Measurements from ENCODE around the gene CYP1A1.

CYP1A1 gene

GRCh38 chr15:74752011-74752410 is 26.7 kb upstream of the CYP1A1 start:
- TF ChIP-seq EGR1 (IDR thresholded peaks at IDR 0.05) (no peak), CEBPB (IDR thresholded peaks at IDR 0.05) (no peak), CREB1 (IDR thresholded peaks at IDR 0.05; ENCODE audit: low read depth) (no peak), YY1 (IDR thresholded peaks at IDR 0.05; ENCODE audit: low read depth) (no peak), NFIC (IDR thresholded peaks at IDR 0.05) (no peak), TEAD4 (IDR thresholded peaks at IDR 0.05) (no peak), ZBTB7A (IDR thresholded peaks at IDR 0.05; ENCODE audit: low read depth) (no peak)
- TF ChIP-seq, protein P1, sequence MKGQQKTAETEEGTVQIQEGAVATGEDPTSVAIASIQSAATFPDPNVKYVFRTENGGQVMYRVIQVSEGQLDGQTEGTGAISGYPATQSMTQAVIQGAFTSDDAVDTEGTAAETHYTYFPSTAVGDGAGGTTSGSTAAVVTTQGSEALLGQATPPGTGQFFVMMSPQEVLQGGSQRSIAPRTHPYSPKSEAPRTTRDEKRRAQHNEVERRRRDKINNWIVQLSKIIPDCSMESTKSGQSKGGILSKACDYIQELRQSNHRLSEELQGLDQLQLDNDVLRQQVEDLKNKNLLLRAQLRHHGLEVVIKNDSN (IDR thresholded peaks at IDR 0.05), result no peak

- TF ChIP-seq EP300 (IDR thresholded peaks at IDR 0.05; ENCODE audit: borderline replicate concordance) (0 out of 2 replicates have a peak, but pooled peaks have one; percentile 26), EGR1 (IDR thresholded peaks at IDR 0.05) (no peak), CEBPB (IDR thresholded peaks at IDR 0.05) (no peak), FOXM1 (IDR thresholded peaks at IDR 0.05; ENCODE audit: borderline replicate concordance, low read depth) (no peak)
Measured at GRCh38 chr15:74750751-74751150, 25.4 kb upstream of the CYP1A1 start.

DNA sequence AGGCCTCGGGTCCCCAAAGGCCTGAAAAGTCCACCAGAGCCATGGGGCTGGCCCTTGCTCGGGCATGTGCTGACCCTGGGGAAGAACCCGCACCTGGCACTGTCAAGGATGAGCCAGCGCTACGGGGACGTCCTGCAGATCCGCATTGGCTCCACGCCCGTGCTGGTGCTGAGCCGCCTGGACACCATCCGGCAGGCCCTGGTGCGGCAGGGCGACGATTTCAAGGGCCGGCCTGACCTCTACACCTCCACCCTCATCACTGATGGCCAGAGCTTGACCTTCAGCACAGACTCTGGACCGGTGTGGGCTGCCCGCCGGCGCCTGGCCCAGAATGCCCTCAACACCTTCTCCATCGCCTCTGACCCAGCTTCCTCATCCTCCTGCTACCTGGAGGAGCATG is 24.5 kb upstream of the CYP1A1 start:
- TF ChIP-seq RAD21 (IDR thresholded peaks at IDR 0.05; ENCODE audit: low read depth) (no peak), CEBPB (IDR thresholded peaks at IDR 0.05) (no peak), NFIC (IDR thresholded peaks at IDR 0.05) (no peak), FOXM1 (IDR thresholded peaks at IDR 0.05; ENCODE audit: borderline replicate concordance, low read depth) (no peak), EGR1 (IDR thresholded peaks at IDR 0.05) (no peak), CREB1 (IDR thresholded peaks at IDR 0.05; ENCODE audit: low read depth) (no peak), YY1 (IDR thresholded peaks at IDR 0.05; ENCODE audit: low read depth) (no peak), REST (IDR thresholded peaks at IDR 0.05; ENCODE audit: low read depth) (no peak), TAF1 (IDR thresholded peaks at IDR 0.05; ENCODE audit: low read depth) (no peak), ZBTB7A (IDR thresholded peaks at IDR 0.05; ENCODE audit: low read depth) (no peak), TEAD4 (IDR thresholded peaks at IDR 0.05) (no peak)
- TF ChIP-seq, protein P1 (IDR thresholded peaks at IDR 0.05), result no peak

GRCh38 chr15:74748322-74748946 is 23.1 kb upstream of the CYP1A1 start, which contains the start of gene CYP1A2:
CYP1A2 (plus strand) TSS chr15:74748845; CDS start chr15:74749739, 894 bp downstream.
- TF ChIP-seq TEAD4 (IDR thresholded peaks at IDR 0.05), result no peak
- TF ChIP-seq FOXM1 (IDR thresholded peaks at IDR 0.05; ENCODE audit: borderline replicate concordance, low read depth), result no peak
- no peak for TF ChIP-seq RAD21 (IDR thresholded peaks at IDR 0.05; ENCODE audit: low read depth)
- TF ChIP-seq CEBPB (IDR thresholded peaks at IDR 0.05), result no peak
- TF ChIP-seq EGR1 (IDR thresholded peaks at IDR 0.05), result no peak
- no peak for TF ChIP-seq CREB1 (IDR thresholded peaks at IDR 0.05; ENCODE audit: low read depth)
- TF ChIP-seq NFIC (IDR thresholded peaks at IDR 0.05), result no peak
- no peak for TF ChIP-seq ZBTB7A (IDR thresholded peaks at IDR 0.05; ENCODE audit: low read depth)
- TF ChIP-seq MAX (IDR thresholded peaks at IDR 0.05), result no peak
- TF ChIP-seq TAF1 (IDR thresholded peaks at IDR 0.05; ENCODE audit: low read depth), result no peak
- TF ChIP-seq REST (IDR thresholded peaks at IDR 0.05; ENCODE audit: low read depth), result no peak
- no peak for TF ChIP-seq TCF12 (IDR thresholded peaks at IDR 0.05; ENCODE audit: low read depth)
- TF ChIP-seq, protein P1 (IDR thresholded peaks at IDR 0.05), result no peak

DNA sequence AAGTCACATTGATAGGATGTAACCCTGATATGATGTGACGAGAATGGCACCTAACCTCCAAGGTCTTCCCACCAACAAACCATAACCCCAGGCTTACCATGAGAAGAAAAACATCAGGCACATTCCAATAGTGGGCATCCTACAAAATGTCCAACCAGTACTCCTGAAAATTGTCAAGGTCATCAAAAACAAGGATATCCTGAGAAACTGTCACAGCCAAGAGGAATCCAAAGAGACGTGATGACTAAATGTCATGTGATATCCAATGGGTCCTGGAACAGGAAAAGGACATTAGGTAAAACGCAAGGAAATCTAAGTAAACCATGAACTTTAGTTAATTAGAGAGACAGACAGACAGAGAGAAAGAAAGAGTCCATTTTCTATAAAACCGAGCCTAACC is 21.1 kb upstream of the CYP1A1 start:
- TF ChIP-seq RAD21 (IDR thresholded peaks at IDR 0.05; ENCODE audit: low read depth) (no peak), NFIC (IDR thresholded peaks at IDR 0.05) (no peak), ZBTB7A (IDR thresholded peaks at IDR 0.05; ENCODE audit: low read depth) (no peak), YY1 (IDR thresholded peaks at IDR 0.05; ENCODE audit: low read depth) (no peak), REST (IDR thresholded peaks at IDR 0.05; ENCODE audit: low read depth) (no peak), TAF1 (IDR thresholded peaks at IDR 0.05; ENCODE audit: low read depth) (no peak), FOXM1 (IDR thresholded peaks at IDR 0.05; ENCODE audit: borderline replicate concordance, low read depth) (no peak), EGR1 (IDR thresholded peaks at IDR 0.05) (no peak), CEBPB (IDR thresholded peaks at IDR 0.05) (no peak), TCF12 (IDR thresholded peaks at IDR 0.05; ENCODE audit: low read depth) (no peak), MAX (IDR thresholded peaks at IDR 0.05) (no peak), EP300 (IDR thresholded peaks at IDR 0.05; ENCODE audit: borderline replicate concordance) (no peak), TEAD4 (IDR thresholded peaks at IDR 0.05) (no peak), CREB1 (IDR thresholded peaks at IDR 0.05; ENCODE audit: low read depth) (no peak)
- TF ChIP-seq, protein P1 (IDR thresholded peaks at IDR 0.05), result no peak

All from Ishikawa (cell line).